ENCODE results near the gene KHK. TPM values are rescaled to one million over a fixed set of nuclear protein-coding genes. Genes with fewer than 3 reads are reported as not detected.

KHK gene
- total RNA-seq, 1 experiment from 2014 or later: 1.5 TPM

- Histone ChIP-seq H3K27me3 (ENCODE audit: control insufficient read depth, insufficient read depth, low read length) (no peaks in the 10 kb centered on the region), H3K27ac (ENCODE audit: low read length) (no peak overlapping the region), H3K9me3 (ENCODE audit: control insufficient read depth, insufficient read depth, low read depth, low read length) (no peaks in the 10 kb centered on the region), H3K36me3 (ENCODE audit: control insufficient read depth, insufficient read depth, low read length) (no peaks in the 10 kb centered on the region), H3K4me1 (ENCODE audit: control insufficient read depth, insufficient read depth, low read length) (peaks cover 7% of the 10 kb centered on the region), H3K4me3 (ENCODE audit: low read depth in 2 of 2, low read length in 2 of 2) (no peak overlapping the region)
- ATAC-seq: no peak
- BruUV-seq (replicated peaks): no TSS peak
- ChIA-PET CTCF (no interaction called here), POLR2A (no interaction called here)
- in situ Hi-C loops (cut with HindIII; ENCODE audit: low pct_unique_long_range_greater_than_20kb, low sequenced_read_pairs) (no loop called here), intact Hi-C loops (cut with micrococcal nuclease; ENCODE audit: unreplicated experiment) (no loop called here)
- no peak for DNase-seq (ENCODE audit: low read depth, low spot score)
- TF ChIP-seq REST (IDR thresholded peaks at IDR 0.05; ENCODE audit: insufficient read depth in 1 of 2, low read depth in 2 of 2, low read length in 1 of 2): no peak
- TF ChIP-seq TCF7L2 (IDR thresholded peaks at IDR 0.05; ENCODE audit: low read depth, low read length): no peak
- no peak for TF ChIP-seq POLR2AphosphoS5 (IDR thresholded peaks at IDR 0.05; ENCODE audit: low read depth, low read length)
- TF ChIP-seq SIN3A (IDR thresholded peaks at IDR 0.05; ENCODE audit: borderline replicate concordance, insufficient read depth, low read depth, low read length): no peak
- TF ChIP-seq CTCF (IDR thresholded peaks at IDR 0.05): no peak
Observed at GRCh38 chr2:27076323-27076722, 10.2 kb upstream of the KHK start.

- H3K4me1 ChIP-seq (ENCODE audit: control insufficient read depth, insufficient read depth, low read length): peaks cover 7% of the 10 kb centered on the region
- DNase-seq (ENCODE audit: low read depth, low spot score) (no peak), ATAC-seq (no peak)
- CTCF ChIA-PET: no interaction called here
- H3K27ac ChIP-seq (ENCODE audit: low read length): no peak overlapping the region
- no peaks in the 10 kb centered on the region for H3K9me3 ChIP-seq (ENCODE audit: control insufficient read depth, insufficient read depth, low read depth, low read length)
- in situ Hi-C loops (cut with HindIII; ENCODE audit: low pct_unique_long_range_greater_than_20kb, low sequenced_read_pairs): no loop called here
- TF ChIP-seq TCF7L2 (IDR thresholded peaks at IDR 0.05; ENCODE audit: low read depth, low read length): no peak
- TF ChIP-seq REST (IDR thresholded peaks at IDR 0.05; ENCODE audit: insufficient read depth in 1 of 2, low read depth in 2 of 2, low read length in 1 of 2): no peak
- TF ChIP-seq CTCF (IDR thresholded peaks at IDR 0.05): no peak
- TF ChIP-seq SIN3A (IDR thresholded peaks at IDR 0.05; ENCODE audit: borderline replicate concordance, insufficient read depth, low read depth, low read length): no peak
- TF ChIP-seq POLR2AphosphoS5 (IDR thresholded peaks at IDR 0.05; ENCODE audit: low read depth, low read length): no peak
- intact Hi-C loops (cut with micrococcal nuclease; ENCODE audit: unreplicated experiment): no loop called here
- no peak overlapping the region for H3K4me3 ChIP-seq (ENCODE audit: low read depth in 2 of 2, low read length in 2 of 2)
- no peaks in the 10 kb centered on the region for H3K36me3 ChIP-seq (ENCODE audit: control insufficient read depth, insufficient read depth, low read length)
- no peaks in the 10 kb centered on the region for H3K27me3 ChIP-seq (ENCODE audit: control insufficient read depth, insufficient read depth, low read length)
- BruUV-seq (replicated peaks): no TSS peak
- POLR2A ChIA-PET: no interaction called here
Observed at GRCh38 chr2:27077231-27077630, 9.3 kb upstream of the KHK start.

All from Panc1 (cell line).